NK-92 (cell line): ENCODE data around the gene TTC23L.
"Not testable (repeated sequence)": the region's sequence is repeated elsewhere in the genome, so short reads cannot be mapped to it uniquely, and the experiment has no call there.

Experiments
- DNase-seq: peaks from one replicate; lab custom pipeline; 2025; ENCODE audit not compliant: unreplicated experiment; lab: John Stamatoyannopoulos, UW

The TTC23L gene, protein sequence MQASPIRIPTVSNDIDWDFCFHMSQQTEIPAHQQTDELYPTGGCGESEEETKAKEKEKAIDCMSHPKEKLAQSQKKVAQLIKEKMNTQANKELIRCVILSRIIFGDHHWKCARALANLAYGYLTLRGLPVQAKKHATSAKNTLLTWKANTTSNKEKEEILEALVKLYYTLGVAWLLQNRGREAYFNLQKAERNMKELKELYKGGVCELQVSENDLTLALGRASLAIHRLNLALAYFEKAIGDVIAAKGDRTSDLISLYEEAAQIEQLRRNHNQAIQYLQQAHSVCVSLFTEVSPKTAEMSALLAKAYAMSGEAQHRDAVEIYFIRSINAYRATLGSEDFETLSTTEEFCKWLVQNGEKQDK

DNA sequence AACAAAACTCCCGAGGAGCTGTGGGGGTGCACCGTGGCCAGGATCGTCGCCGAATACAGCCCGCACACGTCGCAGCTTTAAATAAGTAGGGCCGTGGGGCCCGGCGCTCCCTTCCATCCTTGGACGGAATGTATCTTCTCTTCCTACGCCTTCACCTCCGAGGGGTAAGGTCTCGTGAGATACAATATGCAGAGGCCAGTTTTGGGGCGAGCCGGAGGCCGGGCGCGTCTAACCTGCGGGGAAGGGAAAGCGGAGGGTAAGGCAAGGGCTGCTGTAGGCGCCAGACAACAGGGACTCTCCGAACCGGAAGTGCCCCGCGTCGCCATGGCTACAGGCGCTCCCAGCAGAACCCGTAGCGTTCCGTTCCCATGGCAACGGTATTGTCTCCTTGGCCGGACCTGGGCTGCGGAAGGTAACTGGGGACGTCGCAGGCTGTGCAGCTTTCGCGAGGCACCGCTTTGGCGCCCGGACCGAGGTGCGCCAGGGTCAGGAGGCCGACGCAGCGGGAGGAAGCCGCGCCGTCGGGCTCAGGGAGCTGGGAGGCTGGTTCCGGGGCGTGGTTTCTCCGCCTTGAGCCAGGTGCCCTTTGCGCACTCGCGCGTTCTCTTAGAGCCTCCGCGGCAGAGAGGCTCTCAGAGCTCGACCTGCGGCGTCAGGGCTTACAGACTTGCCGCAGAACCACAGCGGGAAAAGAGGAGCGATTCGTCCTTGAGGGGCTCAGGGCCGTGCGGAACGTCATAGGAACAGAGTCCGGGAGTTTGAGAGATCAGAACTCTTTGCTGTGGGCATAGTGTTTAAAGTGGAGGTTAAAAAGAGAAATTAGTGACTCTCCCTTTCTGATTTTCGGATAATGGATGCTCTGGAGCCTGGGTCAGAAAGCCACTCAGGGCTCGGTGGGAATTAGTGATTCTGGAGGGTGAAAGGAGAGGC is at the start of gene TTC23L:
Gene TTC23L, plus strand, starts transcription at position 380 of the 930 bp plus-strand sequence. CDS start 1,508 bp downstream, outside the sequence.
- DNase-seq, result peak; percentile 39

DNA sequence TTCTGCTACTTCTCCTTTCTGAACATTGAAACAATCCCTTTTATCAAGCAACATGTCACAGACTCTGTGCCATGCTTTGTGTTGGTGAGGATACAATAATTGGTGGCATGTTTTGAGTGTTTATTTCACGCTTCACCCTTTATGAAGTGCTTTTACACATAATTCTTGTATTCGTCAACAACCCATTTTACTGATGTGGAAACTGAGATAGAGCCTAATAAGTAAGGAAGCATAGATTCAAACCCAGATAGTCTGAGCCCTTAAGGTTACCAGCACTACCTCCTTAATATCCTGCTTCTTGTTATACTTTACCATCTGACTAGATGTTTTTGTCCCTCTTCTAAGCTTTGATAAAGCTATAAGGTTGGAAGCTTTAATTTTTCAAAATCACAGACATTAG is 49.3 kb upstream of the TTC23L start:
- DNase-seq, result no peak

DNA sequence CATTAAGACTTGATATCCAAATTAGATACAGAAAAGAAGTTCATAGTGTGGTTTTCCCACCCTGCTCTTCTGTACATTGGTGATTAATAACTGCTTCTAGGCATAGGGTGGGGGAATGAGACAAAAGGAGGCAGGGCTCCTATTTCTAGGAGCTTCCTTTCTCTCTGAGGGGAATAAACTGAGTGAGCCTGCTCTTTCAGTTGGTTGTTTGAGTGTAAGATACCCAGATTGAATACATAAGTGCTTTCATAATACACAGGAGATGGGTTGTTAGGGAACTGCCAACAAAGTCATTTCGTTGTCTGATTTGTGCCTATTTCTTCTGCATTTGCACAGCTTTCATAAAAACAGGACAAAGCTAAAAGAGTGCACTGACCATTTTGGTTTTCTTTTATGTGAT is 48.9 kb upstream of the TTC23L start:
- no peak for DNase-seq

DNA sequence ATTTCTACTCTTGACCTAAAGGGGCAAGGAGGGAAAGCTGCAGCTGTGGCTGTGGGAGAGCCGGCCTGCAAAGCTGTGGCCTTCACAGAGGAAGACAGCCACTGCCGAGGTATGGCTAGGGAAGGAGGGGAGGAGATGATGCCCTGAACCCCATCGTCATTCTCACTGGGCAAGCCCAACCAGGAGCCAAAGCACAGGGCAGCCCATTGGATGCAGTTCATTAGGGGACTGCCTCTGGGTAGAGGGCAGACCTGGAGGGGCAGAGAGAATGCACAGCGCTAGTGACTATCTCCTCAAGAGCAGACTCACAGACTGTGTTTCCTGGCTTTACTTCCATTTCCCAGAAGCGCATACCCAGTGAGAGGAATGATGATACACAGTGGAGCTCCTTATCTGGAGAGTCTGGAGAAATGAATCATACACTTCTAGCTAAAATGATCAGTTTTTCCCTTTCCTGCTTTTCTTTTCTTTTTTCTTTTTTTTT is 47.2 kb upstream of the TTC23L start:
- no peak for DNase-seq

DNA sequence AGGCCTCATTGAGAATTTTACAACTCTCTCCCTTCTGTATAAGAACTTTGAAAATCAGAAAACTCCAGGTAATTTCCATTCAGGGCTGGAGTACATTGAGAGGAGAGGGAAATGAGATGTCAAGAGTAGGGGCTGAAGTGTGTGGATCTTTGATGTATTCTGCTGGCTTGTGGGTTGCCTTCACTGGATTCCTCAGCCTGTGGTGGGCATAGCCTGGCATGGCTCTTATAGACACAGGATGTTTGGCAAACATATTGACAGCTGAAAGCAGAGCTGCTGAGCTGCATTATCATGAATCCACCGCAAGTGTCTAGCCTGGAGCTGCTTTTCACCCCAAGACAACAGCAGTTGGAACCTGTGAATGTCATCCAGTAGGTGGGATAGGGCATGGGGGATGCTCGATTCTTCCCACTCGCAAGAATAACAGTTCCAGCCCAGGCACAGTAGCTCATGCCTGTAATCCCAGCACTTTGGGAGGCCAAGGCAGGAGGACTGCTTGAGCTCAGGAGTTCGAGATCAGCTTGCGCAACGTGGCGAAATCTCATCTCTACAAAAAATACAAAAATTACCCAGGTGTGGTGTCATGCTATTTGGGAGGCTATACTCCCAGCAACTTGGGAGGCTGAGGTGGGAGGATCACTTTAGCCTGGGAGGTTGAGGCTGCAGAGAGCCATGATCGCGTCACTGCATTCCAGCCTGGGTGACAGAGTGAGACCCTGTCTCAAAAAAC is 36.0 kb upstream of the TTC23L start:
- no peak for DNase-seq

DNA sequence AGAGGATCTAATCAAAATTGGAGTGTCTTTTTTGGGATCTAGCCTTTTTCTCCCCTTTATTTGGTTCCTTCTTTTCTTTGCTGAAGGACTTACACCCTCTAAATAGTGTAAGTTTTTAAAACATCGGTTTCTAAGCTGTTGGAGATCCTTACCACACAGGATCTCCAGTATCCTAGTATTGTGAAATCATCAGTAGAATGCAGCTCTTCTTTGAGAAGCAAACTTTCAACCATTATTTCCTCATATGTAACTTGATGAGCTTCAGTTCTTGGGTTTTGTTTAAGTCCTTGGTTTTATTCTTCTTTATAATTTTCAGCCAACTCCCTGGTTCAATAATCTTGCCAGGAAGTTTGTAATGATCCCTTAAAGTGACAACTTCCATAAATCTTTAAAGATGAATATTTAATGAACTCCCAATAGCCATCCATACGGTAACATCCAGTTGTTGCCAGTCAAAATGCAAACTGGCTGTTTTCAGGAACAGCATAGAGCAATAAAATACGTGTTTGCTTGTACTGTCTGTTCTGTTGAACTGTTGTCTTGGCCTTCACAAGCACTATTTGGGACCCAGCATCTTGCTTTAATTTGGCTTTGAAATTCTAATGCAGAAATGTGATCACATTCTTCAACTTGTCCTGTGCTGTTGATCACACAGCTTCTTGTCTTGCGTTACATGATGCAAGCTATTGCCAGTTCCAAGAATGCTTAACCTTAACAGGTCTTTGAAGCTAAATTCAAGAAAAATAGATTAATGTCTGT is 34.8 kb upstream of the TTC23L start:
- no peak for DNase-seq

DNA sequence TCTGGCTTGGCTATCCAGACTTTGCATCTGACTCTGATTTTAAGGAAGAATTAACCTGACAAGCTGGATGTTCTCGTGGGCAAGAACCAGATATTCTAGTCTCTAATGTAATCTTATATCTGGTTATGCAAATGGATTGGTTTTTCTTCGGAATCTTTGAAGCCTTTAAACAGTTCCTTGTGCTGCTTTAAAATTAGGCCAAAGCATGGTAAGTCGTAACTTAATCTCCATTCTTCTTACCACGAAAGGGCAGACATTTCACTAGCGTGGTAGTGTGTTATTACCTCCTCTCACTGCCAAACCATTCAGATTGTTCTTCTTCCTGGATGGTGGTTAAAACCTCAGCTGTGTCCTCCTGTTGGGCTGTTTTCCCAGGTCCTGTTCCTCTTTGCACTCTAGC is 34.1 kb upstream of the TTC23L start:
- no peak for DNase-seq

DNA sequence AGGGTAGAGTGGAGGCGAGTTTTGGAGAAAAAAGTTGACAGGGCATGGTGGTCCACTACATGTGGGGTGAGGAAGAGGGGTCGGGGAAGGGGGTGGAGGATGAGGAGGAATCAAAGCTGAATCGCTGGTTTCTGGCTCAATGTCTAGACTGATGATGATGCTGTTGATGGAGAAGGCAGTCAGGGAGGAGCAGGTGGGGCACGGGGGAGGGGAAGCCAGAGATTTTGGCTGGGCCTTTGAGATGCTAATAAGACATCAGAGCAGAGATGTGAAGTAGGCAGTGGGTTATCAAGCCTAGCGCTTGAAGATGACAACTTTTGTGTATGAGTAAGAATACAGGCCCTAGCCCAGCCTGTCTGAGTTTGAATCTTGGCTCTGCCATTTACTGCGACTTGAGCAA is 32.4 kb upstream of the TTC23L start:
- DNase-seq, result no peak

DNA sequence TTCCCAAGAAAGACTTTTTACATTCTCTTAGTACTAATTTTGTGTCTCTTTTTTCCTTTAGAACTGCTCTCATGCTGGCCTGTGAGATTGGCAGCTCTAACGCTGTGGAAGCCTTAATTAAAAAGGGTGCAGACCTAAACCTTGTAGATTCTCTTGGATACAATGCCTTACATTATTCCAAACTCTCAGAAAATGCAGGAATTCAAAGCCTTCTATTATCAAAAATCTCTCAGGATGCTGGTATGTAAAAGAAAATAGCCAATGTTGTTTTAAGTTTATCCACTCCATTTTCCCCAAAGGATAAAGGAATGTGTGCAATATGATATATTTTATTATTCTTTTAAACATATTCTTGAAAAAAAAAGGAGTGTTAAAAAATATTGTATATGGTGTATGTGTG is 27.3 kb upstream of the TTC23L start:
- no peak for DNase-seq

DNA sequence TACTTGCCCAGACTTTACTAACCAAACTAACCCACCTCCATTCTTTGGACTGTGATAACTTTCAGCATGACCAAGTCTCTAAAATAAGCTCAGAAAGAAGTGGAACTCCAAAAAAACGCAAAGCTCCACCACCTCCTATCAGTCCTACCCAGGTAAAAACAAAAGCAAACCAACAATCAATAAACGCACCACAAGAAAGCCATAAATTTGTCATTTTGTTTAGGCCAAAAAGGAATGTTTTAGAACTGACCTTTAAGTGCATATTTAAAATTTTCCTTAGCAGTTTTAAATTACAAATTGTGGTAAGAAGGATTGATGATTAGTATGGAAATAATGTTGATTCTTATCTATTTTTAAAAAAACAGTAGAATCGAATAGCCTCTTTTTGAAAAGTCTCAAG is 25.5 kb upstream of the TTC23L start:
- DNase-seq, result no peak

DNA sequence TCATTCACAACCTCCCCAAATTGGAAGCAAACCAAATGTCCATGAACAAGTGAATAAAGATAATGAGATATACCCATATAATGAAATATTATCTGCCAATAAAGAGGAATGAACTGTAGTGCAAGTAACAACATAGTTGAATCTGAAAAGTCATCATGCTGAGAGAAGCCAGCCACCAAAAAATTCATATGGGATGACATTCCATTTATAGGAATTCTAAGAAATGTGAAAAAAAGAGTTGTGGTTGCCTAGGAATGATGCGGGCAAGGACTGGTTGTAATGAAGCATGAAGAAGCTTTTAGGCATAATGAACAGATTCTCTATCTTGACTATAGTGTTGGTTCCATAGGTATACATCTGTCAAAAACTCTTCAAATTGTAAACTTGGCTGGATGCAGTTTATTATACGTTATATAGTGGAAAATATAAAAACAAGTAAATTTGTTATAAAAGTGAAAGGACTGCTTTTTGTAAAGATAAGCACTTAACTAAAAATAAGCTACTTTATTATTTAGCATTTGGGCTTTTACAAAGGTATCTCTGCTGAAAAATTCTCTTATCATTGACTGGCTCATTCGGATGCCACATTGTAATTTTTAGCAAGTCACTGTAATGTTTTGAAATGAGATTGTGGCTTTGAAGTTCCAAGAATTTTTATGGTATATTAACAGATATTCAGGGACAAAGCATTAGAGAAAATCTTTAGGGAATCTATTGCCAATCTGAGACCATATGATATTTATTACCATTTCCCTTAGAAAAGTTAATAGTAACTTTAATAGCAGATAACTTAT is 21.2 kb upstream of the TTC23L start:
- DNase-seq, result no peak

DNA sequence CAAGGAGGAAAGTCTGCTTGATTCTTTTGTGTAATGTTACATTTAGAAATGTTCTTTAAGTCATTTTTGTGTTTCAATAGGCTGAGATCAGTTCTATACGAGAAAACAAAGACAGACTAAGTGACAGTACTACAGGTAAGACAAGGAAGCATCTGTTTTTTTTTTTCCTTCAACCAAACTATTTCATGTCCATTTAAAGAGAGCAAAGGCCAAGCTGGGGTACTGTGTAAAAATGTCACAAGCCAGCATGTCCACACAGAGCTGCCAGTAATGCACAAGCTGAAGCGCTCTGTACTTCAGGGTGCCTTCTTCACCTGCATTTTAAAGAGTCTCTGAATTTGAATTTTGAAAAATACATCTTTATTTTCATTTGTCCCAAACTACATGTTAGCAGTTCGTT is 20.2 kb upstream of the TTC23L start:
- no peak for DNase-seq

DNA sequence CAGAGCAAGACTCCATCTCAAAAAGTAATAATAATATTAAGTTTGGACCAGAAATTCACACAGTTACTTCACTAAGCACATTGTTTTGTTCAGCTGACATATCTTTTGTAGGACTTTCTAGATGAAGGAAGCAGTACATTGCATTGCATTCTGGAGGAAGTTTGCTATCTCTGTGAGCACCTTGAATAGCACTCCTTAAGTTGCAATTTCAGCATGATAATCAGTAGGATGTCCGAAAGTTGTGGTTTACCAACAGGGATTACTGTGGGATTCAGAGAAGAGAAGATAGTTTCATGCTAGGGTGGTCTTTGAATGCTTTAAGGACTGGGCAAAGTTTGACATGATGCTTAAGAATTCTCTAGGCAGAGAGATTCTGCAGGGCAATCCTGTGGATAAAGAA is 18.4 kb upstream of the TTC23L start:
- no peak for DNase-seq

DNA sequence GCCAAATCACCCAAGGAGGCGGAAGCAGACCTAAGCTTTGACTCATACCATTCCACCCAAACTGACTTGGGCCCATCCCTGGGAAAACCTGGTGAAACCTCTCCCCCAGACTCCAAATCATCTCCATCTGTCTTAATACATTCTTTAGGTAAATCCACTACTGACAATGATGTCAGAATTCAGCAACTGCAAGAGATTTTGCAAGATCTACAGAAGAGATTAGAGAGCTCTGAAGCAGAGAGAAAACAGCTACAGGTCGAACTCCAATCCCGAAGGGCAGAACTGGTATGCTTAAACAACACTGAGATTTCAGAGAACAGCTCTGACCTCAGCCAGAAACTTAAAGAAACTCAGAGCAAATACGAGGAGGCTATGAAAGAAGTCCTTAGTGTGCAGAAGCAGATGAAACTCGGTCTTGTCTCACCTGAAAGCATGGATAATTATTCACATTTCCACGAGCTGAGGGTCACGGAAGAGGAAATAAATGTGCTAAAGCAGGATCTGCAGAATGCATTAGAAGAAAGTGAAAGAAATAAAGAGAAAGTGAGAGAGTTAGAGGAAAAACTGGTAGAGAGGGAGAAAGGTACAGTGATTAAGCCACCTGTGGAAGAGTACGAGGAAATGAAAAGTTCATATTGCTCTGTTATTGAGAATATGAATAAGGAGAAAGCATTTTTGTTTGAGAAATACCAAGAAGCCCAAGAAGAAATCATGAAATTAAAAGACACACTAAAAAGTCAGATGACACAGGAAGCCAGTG is 15.8 kb upstream of the TTC23L start:
- no peak for DNase-seq

DNA sequence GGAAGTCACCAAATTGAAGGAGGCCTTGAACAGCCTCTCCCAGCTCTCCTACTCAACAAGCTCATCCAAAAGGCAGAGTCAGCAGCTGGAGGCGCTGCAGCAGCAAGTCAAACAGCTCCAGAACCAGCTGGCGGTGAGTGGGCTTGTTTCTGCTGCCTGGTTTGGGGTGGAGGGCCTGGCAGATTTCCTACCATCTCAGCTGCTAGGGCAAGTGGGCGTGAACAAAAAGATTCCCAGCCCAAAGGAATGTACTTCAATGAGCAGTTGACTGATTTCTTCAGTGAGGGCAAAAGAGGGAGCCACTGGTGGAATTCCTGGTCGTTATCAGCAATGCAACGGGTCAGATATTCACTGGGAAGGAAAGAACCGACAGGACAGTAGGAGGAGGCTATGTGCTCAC is 12.6 kb upstream of the TTC23L start:
- no peak for DNase-seq

DNA sequence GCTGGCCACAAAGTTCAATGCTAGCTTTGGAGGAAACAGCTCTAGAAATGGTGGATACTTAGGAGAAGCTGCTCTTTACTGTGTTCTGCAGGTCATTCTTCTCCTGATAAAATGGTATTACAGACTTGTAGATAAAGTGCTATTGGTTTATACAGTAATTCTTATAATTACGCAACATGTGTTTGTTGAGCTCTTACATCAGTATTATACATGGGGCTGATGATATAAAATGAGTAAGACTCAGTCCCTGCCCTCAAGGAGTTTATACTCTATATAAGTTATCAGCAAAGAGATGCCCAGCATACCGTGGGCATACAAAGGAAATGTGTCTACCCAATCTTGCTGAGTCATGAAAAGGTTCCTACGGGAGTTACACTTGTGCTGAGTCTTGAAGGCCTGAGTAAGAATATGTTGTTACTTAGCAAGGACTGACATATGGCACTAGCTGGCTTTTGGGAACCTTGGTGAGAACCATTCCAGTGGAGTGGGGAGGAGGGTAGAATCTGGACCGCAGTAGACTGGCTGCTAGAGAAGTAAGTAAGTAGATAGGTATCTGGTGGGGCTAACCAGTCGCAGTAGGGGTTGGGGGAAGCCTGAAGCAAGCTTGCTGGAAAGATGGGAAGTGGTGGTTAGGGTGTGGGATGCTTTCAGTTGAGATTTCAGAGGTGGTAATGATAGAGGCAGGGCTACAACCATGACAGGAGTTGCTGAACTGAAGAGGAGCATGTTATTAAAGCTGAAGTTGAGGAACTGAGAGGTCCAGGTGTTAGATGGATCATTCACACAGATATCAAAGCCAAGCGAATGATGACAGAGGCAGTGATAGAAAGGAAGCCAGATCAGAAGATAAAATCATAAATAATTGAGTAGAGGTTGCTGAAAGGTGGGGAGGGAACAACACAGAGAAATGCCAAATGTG is 11.1 kb upstream of the TTC23L start:
- DNase-seq, result no peak

DNA sequence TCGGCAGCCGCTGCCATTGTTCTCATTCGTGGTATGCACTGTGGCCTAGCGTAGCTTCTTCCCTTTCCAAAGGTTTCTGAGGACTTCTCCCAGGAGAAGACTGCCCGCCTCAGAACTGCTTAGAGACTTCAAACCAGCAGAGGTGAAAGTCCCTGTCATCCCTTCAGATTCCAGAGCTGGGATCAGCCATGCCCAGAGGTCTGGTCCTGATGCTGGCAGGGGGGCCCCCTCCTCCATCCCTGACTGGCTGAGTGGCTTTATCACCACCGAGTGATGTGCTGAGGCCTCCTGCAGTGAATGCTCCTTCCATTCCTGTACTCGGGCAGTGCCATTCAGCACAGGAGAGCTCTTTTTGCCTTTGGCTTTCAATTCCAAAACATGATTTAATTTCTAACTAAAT is 8.1 kb upstream of the TTC23L start:
- not testable (repeated sequence) for DNase-seq

DNA sequence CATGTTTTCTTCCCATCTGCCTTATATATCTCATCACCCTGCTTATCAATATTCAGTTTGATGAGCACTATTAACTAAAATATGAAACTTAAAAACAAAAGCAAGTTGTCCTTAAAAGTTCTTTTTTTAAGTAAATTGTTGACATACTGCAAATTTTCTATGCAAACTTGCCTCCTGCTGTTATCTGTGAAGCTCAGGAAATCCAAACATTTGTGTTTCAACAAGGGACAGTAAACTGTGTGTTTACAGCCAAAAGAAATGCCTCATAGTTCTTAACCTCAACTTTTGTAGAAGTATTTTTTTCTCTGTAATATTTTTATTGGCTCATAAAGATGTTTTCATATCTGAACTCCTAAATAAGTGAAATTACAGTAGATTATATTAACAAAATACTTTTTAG is 7.7 kb upstream of the TTC23L start:
- no peak for DNase-seq
